Measurements from ENCODE around the gene PDZK1IP1. TPM values are rescaled to one million over a fixed set of nuclear protein-coding genes. Genes with fewer than 3 reads are reported as not detected.

The PDZK1IP1 gene
- polyA plus RNA-seq, 2 donors = 126 to 148 TPM

DNA sequence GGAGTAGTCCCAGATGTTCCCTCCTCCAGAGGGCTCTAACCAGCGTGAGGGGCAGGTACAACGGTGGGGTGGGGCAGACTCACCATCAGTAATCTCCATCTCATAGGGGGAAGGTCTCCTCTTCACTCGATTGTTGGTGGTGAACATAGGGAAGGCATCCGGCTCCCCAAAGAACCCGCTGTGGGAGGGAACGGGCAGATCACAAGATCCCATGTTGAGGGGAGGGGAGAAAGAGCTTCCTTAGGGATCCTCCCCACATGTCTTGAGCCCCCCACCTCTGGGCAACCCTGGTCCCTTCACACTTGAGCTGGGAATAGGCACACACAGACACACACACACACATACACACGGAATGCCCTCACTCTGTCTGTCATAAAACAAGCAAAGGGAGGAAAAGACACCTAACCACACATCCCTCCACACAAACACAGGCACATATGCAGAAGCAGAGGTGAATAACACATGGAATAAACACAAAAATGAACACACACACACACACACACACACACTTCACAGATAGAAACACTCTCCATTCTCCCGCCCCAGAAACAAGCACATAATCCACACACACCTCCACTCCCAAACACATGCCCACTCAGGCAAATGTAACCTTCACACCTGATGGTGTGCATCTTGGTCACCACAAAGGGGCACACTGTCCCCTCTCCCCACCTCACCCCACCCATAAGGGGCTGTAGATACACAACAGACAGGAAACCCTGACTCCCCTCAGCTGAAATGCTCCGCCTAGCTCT, 34.3 kb upstream of the PDZK1IP1 start:
- Histone ChIP-seq H3K36me3 (ENCODE audit: control insufficient read depth in 2 of 2, insufficient read depth in 2 of 2, low read length in 1 of 2) (no peaks in the 10 kb centered on the region), H3K4me3 (ENCODE audit: low read depth in 1 of 2, low read length in 2 of 2) (no peak overlapping the region), H3K27ac (ENCODE audit: low read depth in 2 of 2, low read length in 1 of 2) (no peak overlapping the region), H3K27me3 (ENCODE audit: control insufficient read depth in 1 of 2, insufficient read depth in 2 of 2, low read length in 2 of 2) (peaks cover 5 to 27% of the 10 kb centered on the region in 2 donors), H3K4me1 (ENCODE audit: control insufficient read depth in 2 of 2, insufficient read depth in 2 of 2, low read length in 1 of 2) (peaks cover 8% of the 10 kb centered on the region in 2 donors), H3K9me3 (ENCODE audit: control insufficient read depth in 2 of 2, insufficient read depth in 1 of 2, low read depth in 1 of 2, low read length in 1 of 2) (peaks cover 0 to 3% of the 10 kb centered on the region in 2 donors)
- WGBS, 2 donors = 31 to 38% methylated on average over 9 of the region's 9 CpGs

DNA sequence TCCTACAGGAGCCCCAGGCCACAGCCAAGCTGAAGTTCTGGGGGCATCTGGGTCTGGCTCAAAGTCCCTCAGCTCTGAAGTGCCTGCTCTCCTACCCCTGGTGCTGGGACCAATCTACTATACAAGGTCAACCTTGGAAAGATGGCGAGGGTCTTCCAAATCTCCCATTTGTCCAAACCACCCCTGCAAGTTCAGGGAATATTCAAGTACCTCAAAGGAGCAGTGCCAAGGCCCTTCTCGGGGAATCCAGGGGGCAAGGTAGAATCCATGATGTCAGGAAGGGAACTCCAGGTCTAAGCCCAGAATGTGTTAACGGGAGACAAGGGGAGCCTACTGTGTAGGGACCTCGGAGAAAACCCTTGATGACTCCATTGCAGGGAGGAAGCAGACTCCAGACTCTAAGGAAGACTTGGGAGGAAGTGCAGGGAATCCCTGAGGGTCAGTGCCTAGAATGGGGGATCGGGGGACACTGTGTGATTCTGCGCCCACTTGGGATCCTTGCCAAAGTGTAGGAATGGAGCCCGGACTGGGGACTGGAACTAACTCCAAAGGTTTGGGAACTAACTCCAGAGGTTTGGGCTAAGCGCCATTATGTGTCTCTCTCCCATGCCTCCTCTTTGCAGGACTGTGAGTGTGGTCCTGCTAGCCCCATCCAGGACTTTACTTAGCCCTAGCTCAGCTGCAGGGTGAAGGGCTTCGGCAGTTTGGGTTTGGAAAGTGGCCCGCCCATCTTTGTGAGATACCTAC, 33.5 kb upstream of the PDZK1IP1 start:
- Histone ChIP-seq H3K36me3 (ENCODE audit: control insufficient read depth in 2 of 2, insufficient read depth in 2 of 2, low read length in 1 of 2) (no peaks in the 10 kb centered on the region), H3K4me3 (ENCODE audit: low read depth in 1 of 2, low read length in 2 of 2) (no peak overlapping the region), H3K27me3 (ENCODE audit: control insufficient read depth in 1 of 2, insufficient read depth in 2 of 2, low read length in 2 of 2) (peaks cover 5 to 27% of the 10 kb centered on the region in 2 donors), H3K27ac (ENCODE audit: low read depth in 2 of 2, low read length in 1 of 2) (no peak overlapping the region), H3K9me3 (ENCODE audit: control insufficient read depth in 2 of 2, insufficient read depth in 1 of 2, low read depth in 1 of 2, low read length in 1 of 2) (peaks cover 0 to 3% of the 10 kb centered on the region in 2 donors), H3K4me1 (ENCODE audit: control insufficient read depth in 2 of 2, insufficient read depth in 2 of 2, low read length in 1 of 2) (peaks cover 8% of the 10 kb centered on the region in 2 donors)
- 56 to 58% methylated on average over 10 of the region's 10 CpGs for WGBS, 2 donors

DNA sequence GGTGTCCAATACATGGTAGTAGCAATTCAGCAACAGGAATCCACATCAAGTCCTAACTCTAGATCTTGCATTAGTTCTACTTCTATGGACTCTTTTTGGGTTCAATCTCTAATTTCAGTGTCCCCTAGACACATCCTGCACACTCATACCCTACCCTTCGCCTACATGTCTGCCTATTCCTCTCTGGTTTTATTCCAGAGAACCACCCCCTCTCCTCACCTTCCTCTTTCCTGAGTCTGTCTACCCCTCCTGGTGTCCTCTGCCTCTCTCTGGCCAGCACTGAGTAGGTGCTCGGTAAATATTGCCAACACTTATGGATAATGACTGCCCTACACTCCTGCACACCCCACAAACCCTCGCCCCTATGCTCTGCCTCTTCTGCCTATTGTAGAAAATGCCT, 32.6 kb upstream of the PDZK1IP1 start:
- H3K27me3 ChIP-seq (ENCODE audit: control insufficient read depth in 1 of 2, insufficient read depth in 2 of 2, low read length in 2 of 2) = peaks cover 5 to 27% of the 10 kb centered on the region in 2 donors
- H3K4me3 ChIP-seq (ENCODE audit: low read depth in 1 of 2, low read length in 2 of 2) = no peak overlapping the region
- no peaks in the 10 kb centered on the region for H3K36me3 ChIP-seq (ENCODE audit: control insufficient read depth in 2 of 2, insufficient read depth in 2 of 2, low read length in 1 of 2)
- H3K9me3 ChIP-seq (ENCODE audit: control insufficient read depth in 2 of 2, insufficient read depth in 1 of 2, low read depth in 1 of 2, low read length in 1 of 2) = peaks cover 0 to 3% of the 10 kb centered on the region in 2 donors
- WGBS, 2 donors = 88 to 91% methylated on average over 3 of the region's 3 CpGs
- H3K4me1 ChIP-seq (ENCODE audit: control insufficient read depth in 2 of 2, insufficient read depth in 2 of 2, low read length in 1 of 2) = peaks cover 8% of the 10 kb centered on the region in 2 donors
- no peak overlapping the region for H3K27ac ChIP-seq (ENCODE audit: low read depth in 2 of 2, low read length in 1 of 2)

DNA sequence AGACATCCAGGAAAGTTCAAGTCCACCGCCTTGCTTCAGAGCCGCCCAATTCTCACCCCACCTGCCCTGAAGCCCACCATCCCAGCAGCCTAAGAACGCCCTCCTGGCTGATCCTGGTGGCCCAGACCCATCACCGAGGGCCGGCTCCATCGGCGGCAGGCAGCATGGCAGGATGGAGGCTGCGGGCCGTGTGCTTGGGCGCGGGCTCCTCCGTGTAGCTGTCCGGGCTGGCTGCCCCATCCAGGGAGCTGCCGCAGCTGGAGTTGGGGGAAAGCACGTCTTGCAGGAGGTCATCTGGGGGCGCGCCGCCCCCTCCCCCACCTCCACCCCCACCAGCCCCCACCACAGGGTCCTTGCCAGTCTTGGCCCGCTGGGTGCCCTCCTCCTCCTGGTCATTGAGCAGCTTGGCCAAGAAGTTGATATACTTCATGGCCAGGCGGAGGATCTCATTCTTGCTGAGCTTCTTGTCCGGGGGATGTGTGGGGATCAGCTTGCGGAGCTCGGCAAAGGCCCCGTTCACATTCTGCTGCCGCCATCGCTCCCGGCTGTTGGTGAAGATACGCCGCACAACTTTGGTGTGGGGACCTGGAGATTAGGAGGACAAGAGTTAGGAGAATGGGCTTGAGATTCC, 29.9 kb upstream of the PDZK1IP1 start:
- H3K9me3 ChIP-seq (ENCODE audit: control insufficient read depth in 2 of 2, insufficient read depth in 1 of 2, low read depth in 1 of 2, low read length in 1 of 2) = no peaks in the 10 kb centered on the region
- 84 to 91% methylated on average over 26 to 29 of the region's 29 CpGs for WGBS, 2 donors
- no peak overlapping the region for H3K4me3 ChIP-seq (ENCODE audit: low read depth in 1 of 2, low read length in 2 of 2)
- no peak overlapping the region for H3K27ac ChIP-seq (ENCODE audit: low read depth in 2 of 2, low read length in 1 of 2)
- H3K27me3 ChIP-seq (ENCODE audit: control insufficient read depth in 1 of 2, insufficient read depth in 2 of 2, low read length in 2 of 2) = peaks cover 5 to 14% of the 10 kb centered on the region in 2 donors
- no peaks in the 10 kb centered on the region for H3K36me3 ChIP-seq (ENCODE audit: control insufficient read depth in 2 of 2, insufficient read depth in 2 of 2, low read length in 1 of 2)
- peaks cover under 1 to 2% of the 10 kb centered on the region in 2 donors for H3K4me1 ChIP-seq (ENCODE audit: control insufficient read depth in 2 of 2, insufficient read depth in 2 of 2, low read length in 1 of 2)

DNA sequence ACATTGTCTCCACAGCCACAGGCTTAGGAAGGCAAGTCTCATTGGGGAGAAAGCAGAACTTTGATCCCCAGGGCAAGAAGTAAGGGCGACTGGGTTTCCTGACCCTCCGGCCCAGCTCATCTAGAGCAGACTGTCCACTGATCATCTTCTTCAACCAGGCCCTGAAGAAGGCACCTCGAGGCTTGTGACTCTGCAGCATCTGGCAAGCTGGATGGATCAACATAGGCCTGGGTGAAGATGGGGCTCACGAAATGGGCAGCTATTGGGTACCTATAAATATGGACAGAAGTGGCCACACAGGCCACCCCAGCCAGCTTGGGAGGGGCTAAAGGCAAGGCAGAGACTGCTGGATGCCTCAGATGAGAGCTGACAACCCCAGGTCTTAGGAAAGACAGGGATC, 29.2 kb upstream of the PDZK1IP1 start:
- WGBS, 2 donors = 77 to 86% methylated on average over 4 of the region's 4 CpGs
- H3K36me3 ChIP-seq (ENCODE audit: control insufficient read depth in 2 of 2, insufficient read depth in 2 of 2, low read length in 1 of 2) = no peaks in the 10 kb centered on the region
- no peaks in the 10 kb centered on the region for H3K4me1 ChIP-seq (ENCODE audit: control insufficient read depth in 2 of 2, insufficient read depth in 2 of 2, low read length in 1 of 2)
- no peaks in the 10 kb centered on the region for H3K9me3 ChIP-seq (ENCODE audit: control insufficient read depth in 2 of 2, insufficient read depth in 1 of 2, low read depth in 1 of 2, low read length in 1 of 2)
- no peak overlapping the region for H3K27ac ChIP-seq (ENCODE audit: low read depth in 2 of 2, low read length in 1 of 2)
- peaks cover 5 to 9% of the 10 kb centered on the region in 2 donors for H3K27me3 ChIP-seq (ENCODE audit: control insufficient read depth in 1 of 2, insufficient read depth in 2 of 2, low read length in 2 of 2)
- no peak overlapping the region for H3K4me3 ChIP-seq (ENCODE audit: low read depth in 1 of 2, low read length in 2 of 2)

DNA sequence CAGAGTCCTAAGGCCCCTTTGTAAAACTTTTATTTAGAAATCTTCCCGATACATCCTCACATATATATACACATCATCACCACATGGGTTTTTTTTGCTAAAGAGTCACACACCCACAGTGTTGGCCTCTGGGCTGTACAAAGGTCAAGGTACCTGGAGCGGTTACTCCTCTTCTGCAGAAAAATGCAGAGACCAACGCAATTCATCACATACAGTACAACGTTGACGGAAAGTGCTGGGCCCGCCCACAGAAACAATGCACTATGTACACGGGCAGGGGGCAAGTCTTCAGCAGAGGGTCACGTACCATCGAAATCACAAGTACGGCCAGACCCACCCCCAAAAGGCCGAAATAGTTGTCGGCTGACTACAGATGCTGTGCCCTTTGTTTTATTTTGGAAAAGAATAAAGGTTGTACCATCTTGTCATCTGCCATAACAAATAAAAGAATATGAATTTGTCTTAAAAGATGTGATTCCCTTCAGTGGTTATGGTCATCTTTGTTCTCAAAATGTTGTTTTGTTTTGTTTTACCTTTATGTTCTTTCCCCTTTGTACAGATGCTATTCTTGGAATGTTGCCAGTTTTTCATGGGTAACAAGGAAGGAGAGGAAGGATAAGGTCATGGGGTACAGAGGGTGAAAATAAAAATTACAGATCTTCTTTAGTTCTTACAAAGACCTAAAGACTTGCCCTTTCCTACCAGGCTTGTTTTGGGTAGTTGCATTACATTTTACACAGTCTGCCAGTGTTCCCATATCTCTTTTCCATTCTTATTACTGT, 26.6 kb upstream of the PDZK1IP1 start:
- Histone ChIP-seq H3K4me3 (ENCODE audit: low read depth in 1 of 2, low read length in 2 of 2) (no peak overlapping the region), H3K36me3 (ENCODE audit: control insufficient read depth in 2 of 2, insufficient read depth in 2 of 2, low read length in 1 of 2) (no peaks in the 10 kb centered on the region), H3K27ac (ENCODE audit: low read depth in 2 of 2, low read length in 1 of 2) (no peak overlapping the region), H3K9me3 (ENCODE audit: control insufficient read depth in 2 of 2, insufficient read depth in 1 of 2, low read depth in 1 of 2, low read length in 1 of 2) (no peaks in the 10 kb centered on the region), H3K4me1 (ENCODE audit: control insufficient read depth in 2 of 2, insufficient read depth in 2 of 2, low read length in 1 of 2) (no peaks in the 10 kb centered on the region), H3K27me3 (ENCODE audit: control insufficient read depth in 1 of 2, insufficient read depth in 2 of 2, low read length in 2 of 2) (no peaks in the 10 kb centered on the region)
- WGBS, 2 donors = 80 to 86% methylated on average over 12 of the region's 12 CpGs

DNA sequence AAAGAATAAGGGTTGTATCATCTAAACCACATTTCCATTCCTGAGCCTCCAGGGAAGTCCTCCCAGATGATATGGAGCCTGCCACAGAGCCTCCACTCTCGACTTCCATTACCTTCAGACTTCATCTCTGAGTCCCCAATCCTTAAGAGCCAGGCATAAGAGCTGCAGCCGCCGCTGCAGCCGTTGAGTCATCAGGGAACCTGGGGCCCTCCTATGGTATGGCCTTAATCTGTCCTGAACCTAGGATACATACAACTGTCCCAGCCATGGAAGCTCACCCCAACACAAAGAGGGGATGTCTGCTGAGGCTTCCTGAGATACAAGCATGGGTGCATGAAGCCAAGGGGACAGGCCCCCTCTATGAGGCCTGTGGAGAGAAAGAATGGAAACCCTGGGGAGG, 25.9 kb upstream of the PDZK1IP1 start:
- Histone ChIP-seq H3K27ac (ENCODE audit: low read depth in 2 of 2, low read length in 1 of 2) (no peak overlapping the region), H3K9me3 (ENCODE audit: control insufficient read depth in 2 of 2, insufficient read depth in 1 of 2, low read depth in 1 of 2, low read length in 1 of 2) (no peaks in the 10 kb centered on the region), H3K4me3 (ENCODE audit: low read depth in 1 of 2, low read length in 2 of 2) (no peak overlapping the region), H3K4me1 (ENCODE audit: control insufficient read depth in 2 of 2, insufficient read depth in 2 of 2, low read length in 1 of 2) (no peaks in the 10 kb centered on the region), H3K36me3 (ENCODE audit: control insufficient read depth in 2 of 2, insufficient read depth in 2 of 2, low read length in 1 of 2) (no peaks in the 10 kb centered on the region), H3K27me3 (ENCODE audit: control insufficient read depth in 1 of 2, insufficient read depth in 2 of 2, low read length in 2 of 2) (no peaks in the 10 kb centered on the region)
- WGBS, 2 donors = 84 to 90% methylated on average over 4 of the region's 4 CpGs

DNA sequence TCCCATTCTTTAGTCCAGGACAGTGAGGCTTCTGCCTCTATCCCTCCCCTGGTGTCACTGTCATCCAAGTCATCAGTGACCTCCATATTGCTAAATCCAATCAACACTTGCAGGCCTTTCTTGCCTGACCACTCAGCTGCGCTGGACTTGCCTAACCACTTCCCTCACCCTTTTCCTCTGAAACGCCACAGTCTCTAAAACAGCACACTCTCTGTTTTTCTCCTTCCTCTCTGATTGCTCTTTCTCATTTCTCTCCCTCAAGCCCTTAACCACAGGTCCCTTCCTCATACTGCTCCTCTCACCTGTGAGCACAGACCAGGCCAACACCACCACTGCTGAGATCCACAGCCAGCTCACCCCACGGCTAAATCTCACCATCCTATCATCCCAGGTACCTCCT, 24.7 kb upstream of the PDZK1IP1 start:
- no peak overlapping the region for H3K4me3 ChIP-seq (ENCODE audit: low read depth in 1 of 2, low read length in 2 of 2)
- no peaks in the 10 kb centered on the region for H3K36me3 ChIP-seq (ENCODE audit: control insufficient read depth in 2 of 2, insufficient read depth in 2 of 2, low read length in 1 of 2)
- H3K27ac ChIP-seq (ENCODE audit: low read depth in 2 of 2, low read length in 1 of 2) = no peak overlapping the region
- 61 to 66% methylated on average over 3 of the region's 3 CpGs for WGBS, 2 donors
- H3K9me3 ChIP-seq (ENCODE audit: control insufficient read depth in 2 of 2, insufficient read depth in 1 of 2, low read depth in 1 of 2, low read length in 1 of 2) = no peaks in the 10 kb centered on the region
- H3K27me3 ChIP-seq (ENCODE audit: control insufficient read depth in 1 of 2, insufficient read depth in 2 of 2, low read length in 2 of 2) = no peaks in the 10 kb centered on the region
- H3K4me1 ChIP-seq (ENCODE audit: control insufficient read depth in 2 of 2, insufficient read depth in 2 of 2, low read length in 1 of 2) = no peaks in the 10 kb centered on the region

Measured in esophagus (tissue), 2 donors.